ENCODE results near the gene MFGE8. TPM values are rescaled to one million over a fixed set of nuclear protein-coding genes. Genes with fewer than 3 reads are reported as not detected.

Gene MFGE8
- total and polyA plus RNA-seq, 9 of the 15 experiments (the other 6 are each of a cell fraction or from before 2014, with no cell fraction given) = 2.3 to 142 (median 62.3) TPM

DNA sequence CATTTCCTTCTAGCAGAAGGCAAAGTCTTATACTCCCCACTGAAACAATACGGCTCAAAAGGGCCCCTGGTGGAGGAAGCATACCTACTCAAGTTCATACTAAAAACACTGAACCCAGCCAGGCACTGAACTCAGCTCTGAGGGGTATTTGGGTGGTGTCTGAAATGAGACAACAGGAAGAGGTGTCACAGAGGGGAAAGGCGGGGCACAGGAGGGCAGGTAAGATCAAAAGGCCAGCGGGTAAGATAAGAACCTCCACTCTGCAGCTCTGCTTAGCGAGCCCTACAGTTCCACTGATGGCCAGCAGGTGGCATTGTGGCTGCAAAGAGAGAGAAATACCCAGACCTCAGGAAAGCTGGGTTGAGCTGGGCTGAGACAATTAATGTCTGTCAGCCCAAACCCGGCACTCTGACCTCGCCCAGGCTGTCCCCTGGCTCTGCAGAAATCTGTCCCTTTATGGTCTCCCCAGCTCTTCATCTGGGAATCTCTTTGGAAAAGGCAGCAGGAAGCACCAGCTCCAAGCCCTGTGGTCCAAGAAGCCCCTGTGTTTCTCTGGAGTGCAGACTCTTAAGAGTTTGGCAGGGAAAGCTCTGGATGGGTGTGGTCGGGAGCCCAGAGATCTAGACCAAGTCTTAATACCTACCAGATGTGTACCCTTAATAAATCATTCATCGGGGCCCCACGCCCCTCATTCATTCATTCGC, 8.4 kb downstream of the MFGE8 start (continued):
- TF ChIP-seq, protein P1, sequence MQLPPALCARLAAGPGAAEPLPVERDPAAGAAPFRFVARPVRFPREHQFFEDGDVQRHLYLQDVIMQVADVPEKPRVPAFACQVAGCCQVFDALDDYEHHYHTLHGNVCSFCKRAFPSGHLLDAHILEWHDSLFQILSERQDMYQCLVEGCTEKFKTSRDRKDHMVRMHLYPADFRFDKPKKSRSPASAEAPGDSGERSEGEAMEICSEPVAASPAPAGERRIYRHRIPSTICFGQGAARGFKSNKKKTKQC (CRISPR knock-in tag; IDR thresholded peaks at IDR 0.05) = no peak
- no peak for TF ChIP-seq HNRNPK (IDR thresholded peaks at IDR 0.05; ENCODE audit: low read depth, low read length, poor library complexity, severe bottlenecking)
- TF ChIP-seq PURB (CRISPR knock-in tag; IDR thresholded peaks at IDR 0.05; ENCODE audit: low read depth) = no peak
- no peak for TF ChIP-seq MCM2 (IDR thresholded peaks at IDR 0.05; ENCODE audit: low read depth)
- TF ChIP-seq, protein P2, sequence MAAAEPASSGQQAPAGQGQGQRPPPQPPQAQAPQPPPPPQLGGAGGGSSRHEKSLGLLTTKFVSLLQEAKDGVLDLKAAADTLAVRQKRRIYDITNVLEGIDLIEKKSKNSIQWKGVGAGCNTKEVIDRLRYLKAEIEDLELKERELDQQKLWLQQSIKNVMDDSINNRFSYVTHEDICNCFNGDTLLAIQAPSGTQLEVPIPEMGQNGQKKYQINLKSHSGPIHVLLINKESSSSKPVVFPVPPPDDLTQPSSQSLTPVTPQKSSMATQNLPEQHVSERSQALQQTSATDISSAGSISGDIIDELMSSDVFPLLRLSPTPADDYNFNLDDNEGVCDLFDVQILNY (CRISPR knock-in tag; IDR thresholded peaks at IDR 0.05) = no peak
- TF ChIP-seq, protein P3, sequence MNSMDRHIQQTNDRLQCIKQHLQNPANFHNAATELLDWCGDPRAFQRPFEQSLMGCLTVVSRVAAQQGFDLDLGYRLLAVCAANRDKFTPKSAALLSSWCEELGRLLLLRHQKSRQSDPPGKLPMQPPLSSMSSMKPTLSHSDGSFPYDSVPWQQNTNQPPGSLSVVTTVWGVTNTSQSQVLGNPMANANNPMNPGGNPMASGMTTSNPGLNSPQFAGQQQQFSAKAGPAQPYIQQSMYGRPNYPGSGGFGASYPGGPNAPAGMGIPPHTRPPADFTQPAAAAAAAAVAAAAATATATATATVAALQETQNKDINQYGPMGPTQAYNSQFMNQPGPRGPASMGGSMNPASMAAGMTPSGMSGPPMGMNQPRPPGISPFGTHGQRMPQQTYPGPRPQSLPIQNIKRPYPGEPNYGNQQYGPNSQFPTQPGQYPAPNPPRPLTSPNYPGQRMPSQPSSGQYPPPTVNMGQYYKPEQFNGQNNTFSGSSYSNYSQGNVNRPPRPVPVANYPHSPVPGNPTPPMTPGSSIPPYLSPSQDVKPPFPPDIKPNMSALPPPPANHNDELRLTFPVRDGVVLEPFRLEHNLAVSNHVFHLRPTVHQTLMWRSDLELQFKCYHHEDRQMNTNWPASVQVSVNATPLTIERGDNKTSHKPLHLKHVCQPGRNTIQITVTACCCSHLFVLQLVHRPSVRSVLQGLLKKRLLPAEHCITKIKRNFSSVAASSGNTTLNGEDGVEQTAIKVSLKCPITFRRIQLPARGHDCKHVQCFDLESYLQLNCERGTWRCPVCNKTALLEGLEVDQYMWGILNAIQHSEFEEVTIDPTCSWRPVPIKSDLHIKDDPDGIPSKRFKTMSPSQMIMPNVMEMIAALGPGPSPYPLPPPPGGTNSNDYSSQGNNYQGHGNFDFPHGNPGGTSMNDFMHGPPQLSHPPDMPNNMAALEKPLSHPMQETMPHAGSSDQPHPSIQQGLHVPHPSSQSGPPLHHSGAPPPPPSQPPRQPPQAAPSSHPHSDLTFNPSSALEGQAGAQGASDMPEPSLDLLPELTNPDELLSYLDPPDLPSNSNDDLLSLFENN (IDR thresholded peaks at IDR 0.05; ENCODE audit: low read depth in 2 of 2, low read length in 2 of 2) = 0 out of 4 replicates have a peak, but pooled peaks of 1 of the 2 experiments have one; percentile 22
- no peak for TF ChIP-seq WHSC1 (IDR thresholded peaks at IDR 0.05; ENCODE audit: low read length)
- TF ChIP-seq ETV5 (CRISPR knock-in tag; IDR thresholded peaks at IDR 0.05; ENCODE audit: low read depth) = no peak
- TF ChIP-seq, protein P4, sequence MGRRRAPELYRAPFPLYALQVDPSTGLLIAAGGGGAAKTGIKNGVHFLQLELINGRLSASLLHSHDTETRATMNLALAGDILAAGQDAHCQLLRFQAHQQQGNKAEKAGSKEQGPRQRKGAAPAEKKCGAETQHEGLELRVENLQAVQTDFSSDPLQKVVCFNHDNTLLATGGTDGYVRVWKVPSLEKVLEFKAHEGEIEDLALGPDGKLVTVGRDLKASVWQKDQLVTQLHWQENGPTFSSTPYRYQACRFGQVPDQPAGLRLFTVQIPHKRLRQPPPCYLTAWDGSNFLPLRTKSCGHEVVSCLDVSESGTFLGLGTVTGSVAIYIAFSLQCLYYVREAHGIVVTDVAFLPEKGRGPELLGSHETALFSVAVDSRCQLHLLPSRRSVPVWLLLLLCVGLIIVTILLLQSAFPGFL (CRISPR knock-in tag; IDR thresholded peaks at IDR 0.05) = no peak
- TF ChIP-seq ZNF324 (CRISPR knock-in tag; IDR thresholded peaks at IDR 0.05) = no peak
- TF ChIP-seq ZNF77 (CRISPR knock-in tag; IDR thresholded peaks at IDR 0.05) = no peak
- TF ChIP-seq, protein P5, sequence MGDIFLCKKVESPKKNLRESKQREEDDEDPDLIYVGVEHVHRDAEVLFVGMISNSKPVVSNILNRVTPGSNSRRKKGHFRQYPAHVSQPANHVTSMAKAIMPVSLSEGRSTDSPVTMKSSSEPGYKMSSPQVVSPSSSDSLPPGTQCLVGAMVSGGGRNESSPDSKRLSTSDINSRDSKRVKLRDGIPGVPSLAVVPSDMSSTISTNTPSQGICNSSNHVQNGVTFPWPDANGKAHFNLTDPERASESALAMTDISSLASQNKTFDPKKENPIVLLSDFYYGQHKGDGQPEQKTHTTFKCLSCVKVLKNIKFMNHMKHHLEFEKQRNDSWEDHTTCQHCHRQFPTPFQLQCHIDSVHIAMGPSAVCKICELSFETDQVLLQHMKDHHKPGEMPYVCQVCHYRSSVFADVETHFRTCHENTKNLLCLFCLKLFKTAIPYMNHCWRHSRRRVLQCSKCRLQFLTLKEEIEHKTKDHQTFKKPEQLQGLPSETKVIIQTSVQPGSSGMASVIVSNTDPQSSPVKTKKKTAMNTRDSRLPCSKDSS (IDR thresholded peaks at IDR 0.05; ENCODE audit: low read depth, partially characterized antibody) = no peak
- TF ChIP-seq NFE2 (IDR thresholded peaks at IDR 0.05; ENCODE audit: low read depth) = peak; percentile 16; the same call in 1 of the 2 replicates
- TF ChIP-seq NCOA1 (IDR thresholded peaks at IDR 0.05; ENCODE audit: low read depth) = no peak
- TF ChIP-seq ZNF282 (CRISPR knock-in tag; IDR thresholded peaks at IDR 0.05) = no peak
- no peak for TF ChIP-seq ZFX (CRISPR knock-in tag; IDR thresholded peaks at IDR 0.05)
- 0 out of 2 replicates have a peak, but pooled peaks have one; percentile 37 for TF ChIP-seq CREM (IDR thresholded peaks at IDR 0.05; ENCODE audit: low read depth)
- TF ChIP-seq CEBPB (tag; IDR thresholded peaks at IDR 0.05) = no peak
- no peak for TF ChIP-seq POLR3A (IDR thresholded peaks at IDR 0.05; ENCODE audit: borderline replicate concordance, extremely low read depth, insufficient read depth, insufficient read length)
- TF ChIP-seq CCNT2 (IDR thresholded peaks at IDR 0.05; ENCODE audit: borderline replicate concordance, extremely low read depth, insufficient read length, low read depth, low read length) = no peak
- TF ChIP-seq POLR2G (IDR thresholded peaks at IDR 0.05; ENCODE audit: low read depth, low read length) = no peak

Data from K562 (cell line).